ENCODE measurements around the gene GNG4.
"Not testable (repeated sequence)": the region's sequence is repeated elsewhere in the genome, so short reads cannot be mapped to it uniquely, and the experiment has no call there.

GNG4 gene

GRCh38 chr1:235624721-235625333 is 24.8 kb downstream of the GNG4 start:
- no peak for DNase-seq

DNA sequence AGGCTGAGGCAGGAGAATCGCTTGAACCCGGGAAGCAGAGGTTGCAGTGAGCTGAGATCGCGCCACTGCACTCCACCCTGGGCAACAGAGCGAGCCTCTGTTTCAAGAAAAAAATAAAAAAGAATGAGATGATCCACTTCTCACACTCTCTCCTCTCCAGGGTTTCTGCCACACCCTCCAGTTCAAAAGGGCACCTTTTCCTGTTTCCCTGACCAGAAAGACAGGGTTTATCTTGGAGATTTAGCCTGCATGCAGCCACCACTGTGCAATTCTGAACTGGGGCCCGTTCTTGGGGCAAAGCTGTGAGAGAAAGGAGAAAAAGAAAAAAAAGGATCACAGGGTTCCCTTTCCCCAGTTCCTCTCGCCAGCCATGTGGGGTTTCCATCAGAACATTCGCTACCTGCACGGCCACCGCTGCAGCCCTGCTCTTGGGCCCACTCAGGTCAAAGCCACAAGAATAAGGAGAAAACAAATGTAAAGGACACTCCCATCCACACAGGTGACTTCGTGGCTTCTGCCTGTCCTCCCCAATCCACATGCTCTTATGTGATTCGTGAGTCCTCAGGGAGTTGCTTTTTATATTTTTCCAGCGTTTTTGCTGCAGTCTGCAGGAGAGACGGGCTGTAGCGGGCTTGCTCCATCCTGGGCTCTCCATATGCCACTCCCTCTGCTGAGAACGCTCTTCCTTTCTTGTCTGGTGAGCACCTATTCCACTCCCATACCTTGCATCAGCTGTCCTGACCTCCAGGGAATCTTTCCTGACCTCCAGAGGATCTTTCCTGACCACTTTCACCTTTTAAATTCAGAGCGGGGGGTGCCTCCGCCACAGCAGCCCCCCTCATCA is 26.4 kb downstream of the GNG4 start:
- DNase-seq = no peak

DNA sequence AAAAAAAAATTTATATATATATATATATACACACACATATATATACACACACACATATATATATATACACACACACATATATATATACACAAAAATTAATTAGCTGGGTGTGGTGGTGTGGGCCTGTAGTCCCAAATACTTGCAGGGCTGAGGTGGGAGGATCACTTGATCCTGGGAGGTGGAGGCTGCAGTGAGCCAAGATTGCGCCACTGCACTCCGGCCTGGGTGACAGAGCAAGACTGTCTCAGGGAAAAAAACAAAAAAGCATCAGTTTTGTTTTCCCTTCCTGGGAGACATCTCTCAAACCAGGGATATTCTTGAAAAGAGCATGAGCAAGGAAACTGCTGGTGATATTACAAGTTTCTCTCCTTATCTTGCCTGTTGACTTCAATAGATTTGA is 30.4 kb downstream of the GNG4 start:
- DNase-seq = not testable (repeated sequence)

DNA sequence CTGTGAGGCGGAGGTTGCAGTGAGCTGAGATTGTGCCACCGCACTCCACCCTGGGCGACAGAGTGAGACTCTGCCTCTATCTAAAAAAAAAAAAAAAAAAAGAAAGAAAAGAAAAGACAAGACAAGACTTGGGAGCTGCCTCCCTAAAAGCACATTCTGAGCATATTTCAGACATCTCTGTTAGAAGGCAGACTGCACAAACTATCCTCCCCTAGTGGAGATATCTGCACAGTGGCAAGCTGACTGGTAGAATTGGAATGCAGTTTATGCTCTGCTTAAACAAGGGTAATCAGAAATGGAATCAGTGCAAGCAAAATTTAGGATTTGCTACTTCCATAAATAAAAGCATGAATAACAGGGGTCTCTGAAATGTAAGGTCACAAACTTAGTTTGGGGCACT is 31.8 kb downstream of the GNG4 start:
- no peak for DNase-seq

- DNase-seq = no peak
Measured at GRCh38 chr1:235617140-235617539, 32.4 kb downstream of the GNG4 start.

- no peak for DNase-seq
Measured at GRCh38 chr1:235614442-235614954, 35.1 kb downstream of the GNG4 start.

- no peak for DNase-seq
Measured at GRCh38 chr1:235613602-235614001, 36.0 kb downstream of the GNG4 start.

DNA sequence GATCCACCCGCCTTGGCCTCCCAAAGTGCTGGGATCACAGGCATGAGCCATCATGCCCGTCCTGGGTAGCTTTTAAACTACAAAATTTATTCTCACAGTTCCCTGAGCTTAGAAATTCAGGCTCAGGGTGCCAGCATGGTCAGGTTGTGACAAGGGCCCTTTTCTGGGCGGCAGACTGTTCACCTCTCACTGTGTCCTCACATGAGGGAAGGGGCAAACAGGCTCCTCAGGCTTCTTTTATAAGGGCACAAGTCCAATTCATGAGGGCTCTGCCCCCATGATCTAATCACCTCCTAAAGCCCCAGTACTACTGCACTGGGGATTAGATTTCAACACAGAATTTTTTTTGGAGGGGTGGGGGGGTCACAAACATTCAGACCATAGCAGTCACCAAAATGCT is 36.8 kb downstream of the GNG4 start:
- DNase-seq = no peak

- no peak for DNase-seq
Measured at GRCh38 chr1:235610157-235610556, 39.4 kb downstream of the GNG4 start.

GRCh38 chr1:235608278-235608677 is 41.3 kb downstream of the GNG4 start:
- DNase-seq = no peak

DNA sequence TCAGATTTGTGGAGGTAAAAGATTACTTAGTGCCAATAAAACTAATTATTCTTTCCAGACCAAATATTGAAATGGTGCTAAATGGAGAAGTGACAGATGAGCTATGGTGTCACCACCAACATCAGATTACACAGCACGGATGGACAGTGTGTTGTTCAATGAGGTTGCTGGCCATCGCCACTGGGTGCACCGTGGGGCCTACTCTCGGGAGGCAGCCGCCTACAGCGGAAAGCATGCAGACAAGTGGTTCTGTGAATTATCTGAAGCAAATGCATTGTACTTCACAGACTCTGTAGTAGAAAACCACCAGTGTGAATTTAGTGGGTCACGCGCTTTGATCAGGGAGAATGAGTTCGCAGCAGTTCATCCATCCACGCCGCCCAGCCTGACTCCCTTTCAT is 42.3 kb downstream of the GNG4 start:
- no peak for DNase-seq

- no peak for DNase-seq
Measured at GRCh38 chr1:235601104-235601503, 48.5 kb downstream of the GNG4 start.

DNA sequence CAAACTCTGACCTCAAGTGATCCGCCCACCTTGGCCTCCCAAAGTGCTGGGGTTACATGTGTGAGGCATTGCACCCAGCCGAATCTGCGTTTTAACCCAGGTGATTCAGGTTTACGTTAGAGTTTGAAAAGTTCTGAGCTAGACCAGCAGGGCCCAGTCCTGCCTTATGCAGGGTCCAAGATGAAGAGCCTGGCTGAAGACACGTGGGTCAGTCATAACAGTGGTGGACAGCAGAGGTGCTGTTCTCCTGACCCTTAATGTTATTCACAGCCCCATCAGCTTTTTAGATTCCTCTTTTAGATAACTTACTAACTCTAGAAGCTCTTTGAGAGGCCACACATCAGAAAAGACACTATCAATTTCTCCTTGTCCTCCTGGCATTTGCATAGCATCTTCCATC is 50.0 kb downstream of the GNG4 start:
- DNase-seq = no peak

GRCh38 chr1:235597867-235598553 is 51.6 kb downstream of the GNG4 start:
- DNase-seq = no peak

GRCh38 chr1:235595079-235595478 is 54.5 kb downstream of the GNG4 start:
- no peak for DNase-seq

GRCh38 chr1:235594281-235594895 is 55.2 kb downstream of the GNG4 start:
- DNase-seq = not testable (repeated sequence)

DNA sequence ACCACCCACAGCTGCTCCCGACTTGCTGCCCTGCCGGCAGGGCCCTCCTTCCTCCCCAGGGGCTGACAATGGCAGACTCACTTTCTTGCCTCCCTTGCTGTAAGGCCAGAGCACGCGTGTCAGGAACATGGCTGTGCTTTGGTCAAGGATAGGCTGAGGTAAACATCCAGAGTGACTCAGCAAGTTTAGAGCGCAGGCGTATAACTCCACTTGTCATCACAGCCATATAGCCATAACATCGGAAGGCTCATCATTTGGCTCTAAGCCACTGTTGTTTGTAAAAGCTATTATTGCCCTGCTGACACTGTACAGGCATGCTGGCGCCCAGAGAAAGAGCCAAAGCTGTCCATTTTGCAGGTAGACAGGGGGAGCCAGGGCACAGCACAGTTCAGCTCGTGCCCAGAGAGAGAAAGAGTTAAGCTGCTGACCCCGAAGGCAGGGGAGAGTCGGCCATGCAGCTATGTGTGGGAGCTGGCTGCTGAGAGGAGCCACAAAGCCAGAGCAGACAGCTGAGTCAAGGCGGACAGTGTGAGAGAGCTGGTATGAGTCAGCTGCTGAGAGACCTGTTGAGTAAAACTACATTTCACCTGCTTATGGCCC is 60.6 kb downstream of the GNG4 start:
- no peak for DNase-seq

DNA sequence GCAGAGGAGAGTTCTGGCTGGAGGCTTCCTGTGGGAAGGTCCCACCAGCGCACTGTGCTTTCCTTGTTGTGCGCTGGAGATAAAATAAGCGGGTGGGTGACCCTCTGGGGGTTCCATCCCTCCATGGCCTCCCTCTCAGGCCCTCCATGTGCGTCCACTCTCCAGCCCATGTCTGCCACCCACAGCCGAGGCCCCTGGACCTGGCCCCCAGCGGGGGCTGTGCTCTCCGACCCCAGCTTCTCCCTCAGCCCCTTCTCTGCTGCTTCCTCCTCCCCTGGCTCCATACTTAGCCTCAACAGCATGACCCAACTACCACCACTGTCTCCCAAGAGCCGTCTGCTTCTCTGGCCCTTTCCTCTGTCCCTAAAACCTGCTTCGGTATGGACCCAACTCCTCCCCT is 61.4 kb downstream of the GNG4 start:
- no peak for DNase-seq

GRCh38 chr1:235586992-235587391 is 62.6 kb downstream of the GNG4 start:
- no peak for DNase-seq

DNA sequence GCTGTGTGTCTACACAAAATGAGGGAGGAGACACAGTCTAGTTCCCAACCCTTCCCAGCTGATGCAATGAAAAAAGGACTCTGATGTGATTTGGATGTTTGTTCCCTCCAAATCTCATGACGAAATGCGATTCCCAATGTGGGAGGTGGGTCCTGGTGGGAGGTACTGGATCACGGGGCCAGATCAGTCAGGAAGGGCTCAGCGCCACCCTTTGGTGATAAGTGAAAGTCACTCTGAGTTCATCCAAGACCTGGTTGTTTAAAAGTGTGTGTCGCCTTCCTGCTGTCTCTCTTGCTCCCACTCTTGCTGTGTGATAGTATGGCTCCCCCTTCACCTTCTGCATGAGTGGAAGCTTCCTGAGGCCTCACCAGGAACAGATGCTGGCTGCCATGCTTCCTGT is 63.2 kb downstream of the GNG4 start:
- DNase-seq = no peak

DNA sequence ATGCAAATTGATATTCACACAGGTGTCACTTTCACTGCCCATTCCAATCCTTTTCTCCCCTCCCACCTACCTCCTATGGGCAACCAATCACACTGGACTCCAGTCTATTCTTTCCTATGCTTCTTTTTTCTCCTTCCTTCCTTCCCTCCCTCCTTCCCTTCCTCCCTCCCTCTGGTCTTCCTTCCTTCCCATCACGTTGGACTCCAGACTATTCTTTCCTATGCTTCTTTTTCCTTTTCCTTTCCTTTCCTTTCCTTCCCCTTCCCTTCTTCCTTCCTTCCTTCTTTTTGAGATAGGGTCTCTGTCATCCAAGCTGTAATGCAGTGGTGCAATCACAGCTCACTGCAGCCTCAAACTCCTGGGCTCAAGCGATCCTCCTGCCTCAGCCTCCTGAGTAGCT is 64.6 kb downstream of the GNG4 start:
- no peak for DNase-seq

- DNase-seq = no peak
Measured at GRCh38 chr1:235583511-235584001, 66.0 kb downstream of the GNG4 start.

- DNase-seq = no peak
Measured at GRCh38 chr1:235582130-235582529, 67.5 kb downstream of the GNG4 start.

Data from activated gamma-delta T cell (primary cell).